ENCODE measurements around the gene DAGLB. TPM values are rescaled to one million over a fixed set of nuclear protein-coding genes. Genes with fewer than 3 reads are reported as not detected.
"Not testable (repeated sequence)": the region's sequence is repeated elsewhere in the genome, so short reads cannot be mapped to it uniquely, and the experiment has no call there.

Gene DAGLB
- total and polyA plus RNA-seq, 3 donors from 2014 or later, result 14.3 to 29.6 (median 18.9) TPM

DNA sequence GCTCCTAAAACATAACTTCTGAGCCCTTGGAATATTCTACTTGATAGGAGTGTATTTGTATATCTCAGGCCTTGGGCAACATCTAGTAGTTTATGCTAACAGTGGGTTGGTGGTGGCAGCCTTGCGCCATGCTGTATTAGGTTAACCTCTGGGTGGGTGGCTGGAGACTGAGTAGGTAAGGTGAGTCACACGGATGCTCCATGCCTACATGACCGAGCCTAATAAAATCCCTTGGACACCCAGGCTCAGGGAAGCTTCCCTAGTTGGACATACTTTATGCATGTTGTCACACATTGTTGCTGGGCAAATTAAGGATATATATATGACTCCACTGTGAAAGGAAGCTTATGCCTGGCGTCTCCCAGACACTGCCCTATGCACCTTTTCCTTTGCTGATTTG lies 6.0 kb upstream of the DAGLB start:
- no peak for DNase-seq

DNA sequence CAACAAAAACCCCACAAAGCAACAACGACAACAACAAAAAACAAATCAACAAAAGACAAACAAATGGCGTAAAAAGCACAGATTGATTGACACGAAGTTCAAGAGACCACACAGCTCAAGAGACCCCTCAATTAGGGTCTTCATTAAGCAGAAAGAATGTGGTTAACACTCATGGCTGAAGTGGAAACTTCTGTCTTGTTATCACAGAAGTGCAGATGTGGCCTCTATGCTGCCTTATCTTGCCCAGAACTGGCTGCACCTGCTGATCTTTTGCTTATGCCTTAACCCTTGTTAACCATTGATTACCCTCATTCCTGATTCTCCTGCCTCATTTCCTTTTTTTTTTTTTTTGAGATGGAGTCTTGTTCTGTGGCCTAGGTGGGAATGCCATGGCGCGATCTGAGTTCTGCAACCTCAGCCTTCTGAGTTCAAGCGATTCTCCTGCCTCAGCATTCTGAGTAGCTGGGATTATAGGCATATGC lies 3.5 kb upstream of the DAGLB start:
- Histone ChIP-seq H3K27ac (no peak overlapping the region), H3K27me3 (no peaks in the 10 kb centered on the region), H3K36me3 (ENCODE audit: low read depth, missing control alignments) (no peaks in the 10 kb centered on the region), H3K4me3 (no peak overlapping the region), H3K4me1 (peaks cover 13% of the 10 kb centered on the region), H3K9me3 (no peaks in the 10 kb centered on the region)
- intact Hi-C loops (cut with DNase I; ENCODE audit: low total_unique reads), result no loop called here
- no peak for TF ChIP-seq POLR2A (IDR thresholded peaks at IDR 0.05)
- TF ChIP-seq, protein P1, sequence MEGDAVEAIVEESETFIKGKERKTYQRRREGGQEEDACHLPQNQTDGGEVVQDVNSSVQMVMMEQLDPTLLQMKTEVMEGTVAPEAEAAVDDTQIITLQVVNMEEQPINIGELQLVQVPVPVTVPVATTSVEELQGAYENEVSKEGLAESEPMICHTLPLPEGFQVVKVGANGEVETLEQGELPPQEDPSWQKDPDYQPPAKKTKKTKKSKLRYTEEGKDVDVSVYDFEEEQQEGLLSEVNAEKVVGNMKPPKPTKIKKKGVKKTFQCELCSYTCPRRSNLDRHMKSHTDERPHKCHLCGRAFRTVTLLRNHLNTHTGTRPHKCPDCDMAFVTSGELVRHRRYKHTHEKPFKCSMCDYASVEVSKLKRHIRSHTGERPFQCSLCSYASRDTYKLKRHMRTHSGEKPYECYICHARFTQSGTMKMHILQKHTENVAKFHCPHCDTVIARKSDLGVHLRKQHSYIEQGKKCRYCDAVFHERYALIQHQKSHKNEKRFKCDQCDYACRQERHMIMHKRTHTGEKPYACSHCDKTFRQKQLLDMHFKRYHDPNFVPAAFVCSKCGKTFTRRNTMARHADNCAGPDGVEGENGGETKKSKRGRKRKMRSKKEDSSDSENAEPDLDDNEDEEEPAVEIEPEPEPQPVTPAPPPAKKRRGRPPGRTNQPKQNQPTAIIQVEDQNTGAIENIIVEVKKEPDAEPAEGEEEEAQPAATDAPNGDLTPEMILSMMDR (IDR thresholded peaks at IDR 0.05), result no peak
- WGBS, 2 donors, result 84 to 89% methylated on average over 6 of the region's 6 CpGs
- DNase-seq, result no peak

More for the DNA sequence above, 6.0 kb upstream of the DAGLB start:
- Histone ChIP-seq H3K9me3 (no peaks in the 10 kb centered on the region), H3K36me3 (ENCODE audit: low read depth, missing control alignments) (no peaks in the 10 kb centered on the region), H3K4me1 (peaks cover 2% of the 10 kb centered on the region), H3K27me3 (no peaks in the 10 kb centered on the region), H3K4me3 (no peak overlapping the region), H3K27ac (no peak overlapping the region)
- intact Hi-C loops (cut with DNase I; ENCODE audit: low total_unique reads), result no loop called here
- WGBS, 2 donors, result 88 to 92% methylated on average over 4 of the region's 4 CpGs
- no peak for TF ChIP-seq POLR2A (IDR thresholded peaks at IDR 0.05)
- TF ChIP-seq, protein P1 (IDR thresholded peaks at IDR 0.05), result no peak

DNA sequence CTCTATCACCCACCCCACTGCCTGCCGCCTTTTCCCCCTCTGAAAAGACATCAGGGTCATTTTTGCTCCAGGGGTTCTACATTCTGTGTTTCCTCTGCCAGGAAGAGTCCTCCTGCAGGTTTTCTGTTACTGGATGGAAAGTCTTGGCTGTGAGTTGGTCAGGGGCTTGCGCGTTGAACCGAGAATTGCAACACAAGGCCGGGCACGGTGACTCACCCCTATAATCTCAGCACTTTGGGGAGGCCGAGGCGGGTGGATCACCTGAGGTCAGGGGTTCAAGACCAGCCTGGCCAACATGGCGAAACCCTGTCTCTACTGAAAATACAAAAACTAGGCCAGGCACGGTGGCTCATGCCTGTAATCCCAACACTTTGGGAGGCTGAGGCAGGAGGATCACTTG lies 2.8 kb upstream of the DAGLB start:
- H3K27ac ChIP-seq; H3K4me3 ChIP-seq; H3K27me3 ChIP-seq; H3K9me3 ChIP-seq; intact Hi-C loops (cut with DNase I; ENCODE audit: low total_unique reads); H3K36me3 ChIP-seq (ENCODE audit: low read depth, missing control alignments); DNase-seq: not testable (repeated sequence)
- 91 to 100% methylated on average over 5 to 9 of the region's 10 CpGs for WGBS, 2 donors
- peaks cover 13% of the 10 kb centered on the region for H3K4me1 ChIP-seq

DNA sequence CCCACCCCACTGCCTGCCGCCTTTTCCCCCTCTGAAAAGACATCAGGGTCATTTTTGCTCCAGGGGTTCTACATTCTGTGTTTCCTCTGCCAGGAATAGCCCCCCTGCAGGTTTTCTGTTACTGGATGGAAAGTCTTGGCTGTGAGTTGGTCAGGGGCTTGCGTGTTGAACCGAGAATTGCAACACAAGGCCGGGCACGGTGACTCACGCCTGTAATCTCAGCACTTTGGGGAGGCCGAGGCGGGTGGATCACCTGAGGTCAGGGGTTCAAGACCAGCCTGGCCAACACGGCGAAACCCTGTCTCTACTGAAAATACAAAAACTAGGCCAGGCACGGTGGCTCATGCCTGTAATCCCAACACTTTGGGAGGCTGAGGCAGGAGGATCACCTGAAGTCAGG lies 2.1 kb upstream of the DAGLB start:
- intact Hi-C loops (cut with DNase I; ENCODE audit: low total_unique reads), result not testable (repeated sequence)

DNA sequence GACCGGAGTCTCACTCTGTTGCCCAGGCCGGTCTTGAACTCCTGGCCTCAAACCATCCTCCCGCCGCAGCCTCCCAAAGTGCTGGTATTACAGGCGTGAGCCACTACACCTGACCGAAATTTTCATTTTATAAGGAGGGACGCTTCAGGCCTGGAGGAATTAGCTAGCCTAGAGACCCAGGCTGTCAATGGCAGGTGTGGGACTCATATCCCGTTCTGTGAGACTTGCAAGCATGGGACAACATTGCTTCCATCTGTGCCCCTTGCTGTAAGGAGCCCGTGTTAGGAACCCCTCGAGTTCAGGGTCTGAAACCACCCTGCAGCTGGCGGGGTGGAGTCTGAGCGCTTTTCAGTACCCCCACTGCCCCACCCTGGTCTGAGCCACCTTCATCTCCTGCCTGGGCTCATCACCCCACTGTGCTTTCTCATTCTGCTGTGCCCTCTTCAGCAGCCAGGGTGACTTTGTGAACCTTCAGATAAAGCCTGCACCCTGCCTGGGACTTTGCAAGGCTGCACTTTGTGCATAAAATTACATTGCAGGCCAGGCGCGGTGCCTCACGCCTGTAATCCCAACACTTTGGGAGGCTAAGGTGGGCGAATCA lies 1.3 kb upstream of the DAGLB start:
- peak overlapping the region in 1 of 2 donors; percentile 89 for H3K27ac ChIP-seq
- H3K4me3 ChIP-seq, result no peak overlapping the region
- no peaks in the 10 kb centered on the region for H3K9me3 ChIP-seq
- no peaks in the 10 kb centered on the region for H3K27me3 ChIP-seq
- DNase-seq, result no peak
- 86 to 87% methylated on average over 16 of the region's 16 CpGs for WGBS, 2 donors
- TF ChIP-seq, protein P1 (IDR thresholded peaks at IDR 0.05), result no peak
- no peak for TF ChIP-seq POLR2A (IDR thresholded peaks at IDR 0.05)
- H3K36me3 ChIP-seq (ENCODE audit: low read depth, missing control alignments), result no peaks in the 10 kb centered on the region
- H3K4me1 ChIP-seq, result peaks cover 13% of the 10 kb centered on the region
- intact Hi-C loops (cut with DNase I; ENCODE audit: low total_unique reads), result no loop called here

More for the DNA sequence above, 2.1 kb upstream of the DAGLB start:
- 63 to 92% methylated on average over 2 to 10 of the region's 11 CpGs for WGBS, 2 donors
- not testable (repeated sequence) for H3K27me3 ChIP-seq; H3K36me3 ChIP-seq (ENCODE audit: low read depth, missing control alignments); DNase-seq; H3K9me3 ChIP-seq; H3K27ac ChIP-seq; H3K4me3 ChIP-seq
- peaks cover 13% of the 10 kb centered on the region for H3K4me1 ChIP-seq

Data from testis (tissue), 3 donors.